ENCODE results near the gene MGAT5. TPM values are rescaled to one million over a fixed set of nuclear protein-coding genes. Genes with fewer than 3 reads are reported as not detected.
"Not testable (repeated sequence)": the region's sequence is repeated elsewhere in the genome, so short reads cannot be mapped to it uniquely, and the experiment has no call there.

The MGAT5 gene
- polyA plus RNA-seq, 3 donors from 2014 or later: 2.2 to 7.3 (median 4.0) TPM

DNA sequence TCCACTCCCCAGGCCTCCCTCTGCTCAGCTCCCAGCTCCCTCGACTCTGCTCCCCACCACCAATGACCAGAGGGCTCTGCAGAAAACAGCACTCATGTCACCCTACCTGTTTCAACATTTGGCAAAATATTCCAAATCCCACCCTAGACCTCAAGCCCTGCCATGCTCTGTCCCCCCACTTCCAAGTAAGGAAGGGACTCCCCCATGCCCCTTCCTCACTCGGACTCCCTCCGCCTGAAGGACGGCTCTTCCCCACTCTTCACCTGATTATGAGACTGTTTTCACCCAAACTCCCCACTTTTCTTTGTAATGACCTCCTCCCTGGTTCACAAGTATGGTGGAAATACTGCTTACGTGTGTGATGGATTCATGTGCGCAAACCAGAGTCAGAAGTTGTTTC lies 208.4 kb downstream of the MGAT5 start:
- no peak for DNase-seq
- Mint-ChIP-seq H3K9me3 (no peaks in the 10 kb centered on the region), H3K27me3 (ENCODE audit: low read depth in 3 of 3) (peaks cover 1 to 4% (median 1%) of the 10 kb centered on the region in 3 donors), H3K27ac (no peak overlapping the region), H3K4me1 (no peaks in the 10 kb centered on the region), H3K4me3 (no peak overlapping the region), H3K36me3 (no peaks in the 10 kb centered on the region)

GRCh38 chr2:134462791-134463698 lies 209.2 kb downstream of the MGAT5 start:
- Mint-ChIP-seq H3K27me3 (ENCODE audit: low read depth in 3 of 3) (peaks cover 1 to 2% (median 1%) of the 10 kb centered on the region in 3 donors), H3K4me1 (no peaks in the 10 kb centered on the region), H3K4me3 (no peak overlapping the region), H3K9me3 (no peaks in the 10 kb centered on the region), H3K27ac (no peak overlapping the region), H3K36me3 (no peaks in the 10 kb centered on the region)
- DNase-seq: no peak

DNA sequence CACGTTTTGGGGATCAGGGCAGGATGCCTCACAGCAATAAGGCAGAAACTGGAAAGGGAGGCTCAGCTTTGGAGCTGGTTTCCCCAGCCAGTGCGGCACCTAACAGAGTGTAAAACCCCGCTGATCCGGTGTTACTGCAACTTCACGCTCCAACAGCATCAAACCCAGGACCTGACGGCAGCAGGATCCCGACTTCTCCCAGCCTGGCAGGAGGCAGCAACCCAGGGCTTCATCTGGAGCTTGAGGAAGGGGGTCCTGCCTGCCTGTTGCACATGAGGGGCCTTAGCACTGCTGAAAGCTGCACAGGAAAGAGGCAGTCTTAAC lies 209.8 kb downstream of the MGAT5 start:
- Mint-ChIP-seq H3K36me3 (no peaks in the 10 kb centered on the region), H3K9me3 (no peaks in the 10 kb centered on the region), H3K27me3 (ENCODE audit: low read depth in 3 of 3) (peaks cover 1 to 2% (median 1%) of the 10 kb centered on the region in 3 donors), H3K4me1 (no peaks in the 10 kb centered on the region), H3K4me3 (no peak overlapping the region), H3K27ac (no peak overlapping the region)
- DNase-seq: no peak

- Mint-ChIP-seq H3K4me3 (no peak overlapping the region), H3K27me3 (ENCODE audit: low read depth in 3 of 3) (peaks cover 0 to 4% (median 2%) of the 10 kb centered on the region in 3 donors), H3K4me1 (no peaks in the 10 kb centered on the region), H3K36me3 (no peaks in the 10 kb centered on the region), H3K27ac (no peak overlapping the region), H3K9me3 (no peaks in the 10 kb centered on the region)
- no peak for DNase-seq
Observed at GRCh38 chr2:134465228-134466105, 211.6 kb downstream of the MGAT5 start.

GRCh38 chr2:134466141-134466540 lies 212.3 kb downstream of the MGAT5 start:
- Mint-ChIP-seq H3K27me3 (ENCODE audit: low read depth in 3 of 3) (peaks cover 0 to 4% (median 2%) of the 10 kb centered on the region in 3 donors), H3K36me3 (no peaks in the 10 kb centered on the region), H3K4me1 (no peaks in the 10 kb centered on the region), H3K4me3 (no peak overlapping the region), H3K9me3 (no peaks in the 10 kb centered on the region), H3K27ac (no peak overlapping the region)
- DNase-seq: peak in 1 of 3 donors; percentile 14

DNA sequence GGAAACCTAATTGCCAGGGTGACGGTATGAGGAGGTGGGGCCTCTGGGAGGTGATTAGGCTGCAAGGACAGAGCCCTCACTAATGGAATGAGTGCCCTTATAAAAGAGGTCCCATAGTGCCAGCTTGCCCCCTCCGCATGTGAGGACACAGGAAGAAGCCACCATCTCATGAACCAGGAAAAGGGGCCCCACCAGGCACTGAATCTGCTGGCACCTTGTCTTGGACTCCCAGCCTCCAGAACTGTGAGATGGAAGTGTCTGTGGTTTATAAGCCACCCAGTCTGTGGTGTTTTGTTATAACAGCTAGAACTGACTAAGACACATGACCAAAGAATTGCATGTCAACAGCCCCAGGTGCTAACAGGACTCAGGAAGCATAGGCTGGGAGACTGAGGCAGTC lies 214.3 kb downstream of the MGAT5 start:
- H3K27me3 Mint-ChIP-seq (ENCODE audit: low read depth in 3 of 3): peaks cover 2 to 3% (median 2%) of the 10 kb centered on the region in 3 donors
- H3K36me3 Mint-ChIP-seq: no peaks in the 10 kb centered on the region
- no peak for DNase-seq
- no peak overlapping the region for H3K4me3 Mint-ChIP-seq
- no peaks in the 10 kb centered on the region for H3K4me1 Mint-ChIP-seq
- H3K27ac Mint-ChIP-seq: no peak overlapping the region
- H3K9me3 Mint-ChIP-seq: peaks cover 0 to 2% (median 0%) of the 10 kb centered on the region in 6 donors

- H3K36me3 Mint-ChIP-seq: no peaks in the 10 kb centered on the region
- H3K4me1 Mint-ChIP-seq: no peaks in the 10 kb centered on the region
- H3K4me3 Mint-ChIP-seq: no peak overlapping the region
- peaks cover 2 to 3% (median 2%) of the 10 kb centered on the region in 3 donors for H3K27me3 Mint-ChIP-seq (ENCODE audit: low read depth in 3 of 3)
- H3K9me3 Mint-ChIP-seq: peaks cover 0 to 5% (median 0%) of the 10 kb centered on the region in 6 donors
- no peak overlapping the region for H3K27ac Mint-ChIP-seq
- DNase-seq: no peak
Observed at GRCh38 chr2:134468776-134469175, 214.9 kb downstream of the MGAT5 start.

- no peak for DNase-seq
- no peaks in the 10 kb centered on the region for H3K4me1 Mint-ChIP-seq
- H3K4me3 Mint-ChIP-seq: no peak overlapping the region
- no peak overlapping the region for H3K27ac Mint-ChIP-seq
- no peaks in the 10 kb centered on the region for H3K36me3 Mint-ChIP-seq
- peaks cover 2 to 3% (median 2%) of the 10 kb centered on the region in 3 donors for H3K27me3 Mint-ChIP-seq (ENCODE audit: low read depth in 3 of 3)
- peaks cover 0 to 5% (median 0%) of the 10 kb centered on the region in 6 donors for H3K9me3 Mint-ChIP-seq
Observed at GRCh38 chr2:134469516-134470115, 215.7 kb downstream of the MGAT5 start.

GRCh38 chr2:134470561-134471168 lies 216.8 kb downstream of the MGAT5 start:
- DNase-seq: no peak
- Mint-ChIP-seq H3K4me1 (no peaks in the 10 kb centered on the region), H3K27me3 (ENCODE audit: low read depth in 3 of 3) (peaks cover 2 to 3% (median 2%) of the 10 kb centered on the region in 3 donors), H3K9me3 (peaks cover 0 to 5% (median 0%) of the 10 kb centered on the region in 6 donors), H3K27ac (no peak overlapping the region), H3K36me3 (no peaks in the 10 kb centered on the region), H3K4me3 (no peak overlapping the region)

DNA sequence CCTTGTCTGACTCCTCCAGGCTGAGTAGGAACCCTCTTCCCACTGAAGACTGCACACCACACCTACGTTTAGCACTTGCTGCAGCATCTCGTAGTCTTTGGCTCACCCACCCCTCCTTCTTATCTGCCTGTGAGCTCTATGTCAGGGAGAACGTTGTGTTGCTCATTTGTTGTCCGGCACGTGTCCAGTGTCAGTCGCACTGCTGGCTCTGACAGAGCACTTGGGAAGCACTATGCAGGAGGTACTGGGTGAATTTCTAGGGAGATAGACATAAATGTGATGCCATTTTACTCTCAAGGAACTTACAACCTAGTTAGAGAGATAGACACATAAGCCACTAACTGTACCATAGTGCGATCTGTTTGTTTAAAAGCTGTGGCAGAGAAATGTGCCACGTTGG lies 223.1 kb downstream of the MGAT5 start:
- not testable (repeated sequence) for H3K4me1 Mint-ChIP-seq; H3K27ac Mint-ChIP-seq; H3K27me3 Mint-ChIP-seq (ENCODE audit: low read depth in 3 of 3); H3K4me3 Mint-ChIP-seq; DNase-seq; H3K9me3 Mint-ChIP-seq; H3K36me3 Mint-ChIP-seq

DNA sequence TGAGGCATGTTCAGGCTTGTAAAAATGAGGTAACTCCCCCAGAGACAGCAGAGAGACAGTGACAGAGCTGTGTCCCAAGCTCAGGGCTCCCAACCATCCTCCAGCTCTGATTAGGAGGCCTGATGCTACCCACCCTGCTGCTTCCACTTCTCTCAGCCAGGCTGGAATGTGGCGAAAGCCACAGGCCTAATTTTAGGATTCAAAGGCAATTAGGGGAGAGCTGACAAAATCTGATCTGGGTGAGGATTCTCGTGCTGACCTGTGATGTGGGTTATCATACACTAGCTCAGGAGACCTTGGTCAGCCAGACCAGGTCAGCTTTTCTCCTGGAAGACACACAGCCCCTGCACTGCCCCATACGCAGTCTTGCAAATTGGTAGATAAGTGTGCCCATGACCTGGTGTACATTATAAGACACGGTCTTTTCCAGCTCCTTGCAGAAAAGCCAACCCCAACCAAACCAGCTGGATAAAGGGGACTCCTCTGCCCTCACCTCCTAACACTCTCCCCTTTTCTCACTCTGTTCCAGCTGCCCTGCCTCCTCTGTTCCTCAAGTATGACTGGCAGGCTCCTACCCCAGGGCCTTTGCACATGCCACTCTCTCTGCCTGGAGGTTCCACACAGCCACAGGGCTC lies 225.9 kb downstream of the MGAT5 start:
- Mint-ChIP-seq H3K4me1 (no peaks in the 10 kb centered on the region), H3K4me3 (no peak overlapping the region), H3K27me3 (ENCODE audit: low read depth in 3 of 3) (peaks cover 0 to 3% (median 0%) of the 10 kb centered on the region in 3 donors), H3K27ac (no peak overlapping the region), H3K9me3 (peaks cover 0 to 2% (median 0%) of the 10 kb centered on the region in 6 donors), H3K36me3 (peaks cover 0 to 6% (median 0%) of the 10 kb centered on the region in 3 donors)
- DNase-seq: no peak

DNA sequence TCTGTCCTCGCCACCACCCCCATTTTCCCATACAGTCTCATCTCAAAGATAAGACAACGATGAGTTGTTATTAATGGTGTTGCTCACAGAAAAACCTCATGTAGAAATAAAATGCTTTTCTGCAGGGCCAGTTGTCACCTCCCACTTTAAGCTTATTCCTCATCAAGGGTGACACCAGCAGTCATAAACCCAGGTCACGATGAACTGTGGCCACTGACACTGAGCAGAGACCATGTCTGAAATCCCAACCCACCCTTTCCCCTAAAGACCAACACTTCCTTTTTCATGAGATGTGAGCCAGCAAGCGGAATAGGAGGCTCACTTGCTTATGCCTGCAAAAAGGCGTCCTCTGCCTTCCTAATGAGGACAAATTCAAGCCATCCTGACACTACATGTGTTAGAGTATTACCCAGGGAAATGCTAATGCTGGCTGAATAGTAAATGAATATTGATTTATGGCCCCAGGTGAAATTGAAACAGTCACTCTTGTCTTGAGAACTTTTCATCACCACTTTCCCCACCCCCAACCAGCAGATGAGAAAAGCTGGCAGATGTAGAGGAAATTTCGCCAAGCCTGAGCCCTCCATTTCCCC lies 228.4 kb downstream of the MGAT5 start:
- Mint-ChIP-seq H3K4me1 (no peaks in the 10 kb centered on the region), H3K27ac (no peak overlapping the region), H3K27me3 (ENCODE audit: low read depth in 3 of 3) (peaks cover 0 to 3% (median 0%) of the 10 kb centered on the region in 3 donors), H3K4me3 (no peak overlapping the region), H3K9me3 (peaks cover 0 to 2% (median 0%) of the 10 kb centered on the region in 6 donors), H3K36me3 (peaks cover 0 to 6% (median 0%) of the 10 kb centered on the region in 3 donors)
- no peak for DNase-seq

All from immature natural killer cell (primary cell).